HG02798 (cell line): ENCODE measurements around the gene OR6J1.
A peak's percentile ranks its signal among the peaks of the same experiment; 100 is the strongest.
"Not testable (repeated sequence)": the region's sequence is repeated elsewhere in the genome, so short reads cannot be mapped to it uniquely, and the experiment has no call there.

ENCODE experiments used
- ATAC-seq: cut with Tn5 transposase; IDR thresholded peaks from one replicate; pipeline ENCODE4 v1.9.1; 2021; ENCODE audit warnings: mild to moderate bottlenecking; ENCODE audit not compliant: unreplicated experiment, poor library complexity

Gene OR6J1

DNA sequence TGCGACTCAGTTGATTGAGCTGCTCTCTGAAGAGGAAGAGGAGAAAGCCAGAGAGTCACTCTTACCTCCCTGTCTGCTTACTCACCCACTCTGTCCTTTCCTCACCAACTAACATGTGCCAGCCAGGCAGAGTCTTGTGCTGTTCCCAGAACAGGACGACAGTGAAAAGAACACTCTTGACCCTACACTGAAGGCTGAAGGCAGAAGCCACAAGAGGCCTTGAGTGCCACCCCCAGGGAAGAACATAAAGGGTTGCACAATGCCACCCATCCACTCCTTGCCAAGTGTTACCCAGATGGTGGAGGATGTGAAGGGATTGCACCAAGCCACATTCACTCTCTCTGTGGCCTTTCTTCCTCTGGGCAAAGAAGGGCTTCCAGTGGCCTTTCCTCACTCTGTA lies 33.2 kb downstream of the OR6J1 start:
- no peak for ATAC-seq

DNA sequence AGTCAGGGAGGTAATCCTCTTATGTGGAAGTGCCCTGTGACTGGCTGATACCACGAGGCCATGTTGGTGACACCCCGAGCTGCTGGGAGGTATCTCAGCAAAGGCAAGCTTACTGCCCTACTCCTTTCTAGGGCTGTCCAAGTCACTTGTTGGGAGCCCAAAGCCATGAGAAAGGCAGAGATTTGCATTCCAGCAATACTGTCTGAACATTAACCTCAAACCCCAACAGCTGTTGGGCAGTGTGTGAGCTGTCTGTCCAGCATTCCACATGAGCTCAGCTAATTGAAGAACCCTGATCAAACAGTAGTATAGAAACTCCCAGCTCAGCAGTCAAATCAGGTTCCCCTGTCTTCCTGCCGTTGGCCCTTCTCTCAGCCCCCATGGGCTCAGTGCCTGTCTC lies 36.9 kb downstream of the OR6J1 start:
- no peak for ATAC-seq

DNA sequence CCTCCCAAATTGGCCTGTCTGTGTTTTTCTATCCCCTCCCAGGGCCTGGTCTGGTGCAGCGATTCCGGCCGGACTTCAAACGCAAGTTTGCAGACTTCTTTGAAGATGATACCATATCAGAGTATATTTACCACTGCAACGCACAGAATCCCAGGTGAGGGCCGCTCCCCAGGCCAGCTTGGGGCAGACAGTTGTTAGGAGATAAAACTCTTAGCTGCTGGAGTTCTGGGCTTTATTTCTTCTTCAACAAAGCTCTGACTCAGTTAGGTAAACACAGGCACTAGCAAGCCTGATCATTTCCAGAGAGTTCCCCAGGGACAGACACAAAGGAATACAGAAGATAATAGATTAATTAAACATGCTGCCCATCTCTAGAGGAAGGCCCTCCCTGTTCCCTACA lies 37.8 kb downstream of the OR6J1 start:
- ATAC-seq = no peak

DNA sequence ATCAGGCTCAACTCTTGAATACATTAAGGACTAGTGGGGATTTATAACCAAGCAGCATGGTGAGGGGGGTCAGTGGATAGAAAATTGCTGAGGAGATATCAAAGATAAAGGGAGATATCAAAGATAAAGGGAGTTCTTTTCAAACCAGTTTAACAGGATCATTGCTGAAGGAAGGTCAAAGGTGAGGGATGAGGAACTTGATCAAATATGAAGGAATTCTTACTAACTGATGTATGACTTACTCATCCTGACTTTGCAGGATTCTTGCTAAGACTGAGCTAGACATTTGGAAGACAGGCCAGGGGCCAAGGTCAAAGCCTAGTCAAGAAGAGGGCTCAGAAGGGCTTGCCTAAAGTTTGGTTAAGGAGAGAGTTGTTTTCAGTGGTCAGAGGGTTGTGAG lies 41.3 kb downstream of the OR6J1 start:
- ATAC-seq = no peak

DNA sequence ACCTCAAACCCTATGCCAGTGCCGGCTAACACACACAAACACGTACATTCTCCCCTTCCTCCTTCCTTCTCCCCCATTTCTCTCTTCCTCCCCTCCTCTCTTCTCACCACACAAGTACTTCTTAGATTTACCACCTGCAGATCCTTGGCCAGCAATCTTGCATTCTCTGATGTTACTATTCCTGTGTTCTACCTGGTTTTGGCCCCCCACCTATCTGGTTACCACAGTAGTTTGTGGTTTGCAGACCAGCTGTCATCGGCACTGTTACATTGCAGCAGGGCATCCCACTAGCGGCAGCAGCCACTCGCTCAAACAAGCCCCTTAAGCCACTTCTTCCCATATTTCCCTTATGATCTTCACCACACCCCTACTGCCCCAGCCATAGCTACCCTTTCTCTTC lies 42.2 kb downstream of the OR6J1 start:
- ATAC-seq = no peak

DNA sequence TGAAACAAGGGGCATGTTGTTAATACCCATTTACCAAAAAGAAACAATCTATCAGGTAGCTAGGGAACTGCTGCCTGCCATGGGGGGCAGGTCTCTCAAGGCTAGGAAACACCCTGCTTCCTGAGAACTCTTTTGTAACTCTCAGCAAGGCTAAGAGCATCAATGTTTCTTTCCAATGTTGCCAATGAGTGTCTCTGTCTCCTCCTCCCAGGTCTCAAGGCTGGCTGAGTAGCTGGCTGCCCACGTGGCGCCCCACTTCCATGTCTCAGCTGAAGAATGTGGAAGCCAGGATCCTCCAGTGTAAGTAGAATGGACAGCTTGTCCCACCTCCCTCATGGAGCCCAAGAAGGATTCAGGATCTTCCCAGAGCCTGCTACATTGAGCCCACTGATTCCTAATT lies 42.7 kb downstream of the OR6J1 start:
- ATAC-seq = no peak

DNA sequence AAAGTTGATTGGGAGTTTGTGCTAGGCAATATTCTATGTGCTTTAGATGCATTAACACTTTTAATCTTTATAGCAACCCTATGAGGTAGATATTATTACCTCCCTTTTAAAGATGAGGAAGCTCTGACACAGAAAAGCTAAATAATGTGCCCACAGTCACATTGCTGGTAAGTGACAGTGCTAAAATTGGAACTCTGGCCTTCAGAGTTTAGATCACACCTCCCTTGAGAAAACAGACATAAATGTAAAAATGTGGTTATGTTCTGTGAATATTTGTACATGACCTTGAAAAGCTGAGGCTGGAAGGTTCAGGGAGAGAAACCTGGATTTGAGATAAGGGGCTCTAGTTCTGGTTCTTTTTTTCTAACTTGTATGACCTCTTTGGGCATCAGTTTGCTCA lies 44.1 kb downstream of the OR6J1 start:
- ATAC-seq = no peak

DNA sequence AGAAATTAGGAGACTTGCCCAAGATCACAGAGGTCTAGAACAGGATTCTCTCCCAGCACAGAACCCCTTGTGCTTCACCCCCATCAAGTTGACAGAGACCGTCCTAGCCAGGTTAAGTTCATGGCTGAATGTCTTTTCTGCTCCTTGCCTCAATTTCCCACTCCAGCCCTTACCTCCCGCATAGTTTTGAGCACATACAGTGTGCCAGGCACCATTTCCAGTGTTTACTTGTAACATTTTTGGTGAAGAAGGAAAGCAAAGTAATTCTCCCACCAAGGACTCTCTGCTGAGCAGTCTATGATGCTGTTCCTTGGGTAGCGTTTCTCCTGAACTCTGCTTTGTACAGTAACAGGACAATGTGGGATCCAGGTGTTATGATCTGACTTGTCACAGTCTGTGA lies 44.8 kb downstream of the OR6J1 start:
- no peak for ATAC-seq

DNA sequence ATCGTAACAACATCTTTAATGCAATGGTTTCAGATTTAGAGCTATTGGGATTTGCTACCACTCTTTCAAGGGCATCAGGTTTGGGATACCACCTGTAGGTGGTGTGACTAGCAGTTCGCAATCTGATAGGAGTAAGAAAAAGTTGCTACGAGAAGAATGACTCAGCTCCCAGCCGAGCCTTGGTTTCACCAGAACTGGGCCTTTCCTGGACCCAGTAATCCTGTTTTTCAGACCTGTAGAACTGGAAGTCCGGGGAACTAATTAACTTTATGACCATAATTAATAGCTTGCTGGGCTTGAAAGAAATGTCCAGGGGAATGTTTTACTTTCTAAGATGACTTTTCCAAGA lies 45.3 kb downstream of the OR6J1 start:
- ATAC-seq = peak; percentile 43

DNA sequence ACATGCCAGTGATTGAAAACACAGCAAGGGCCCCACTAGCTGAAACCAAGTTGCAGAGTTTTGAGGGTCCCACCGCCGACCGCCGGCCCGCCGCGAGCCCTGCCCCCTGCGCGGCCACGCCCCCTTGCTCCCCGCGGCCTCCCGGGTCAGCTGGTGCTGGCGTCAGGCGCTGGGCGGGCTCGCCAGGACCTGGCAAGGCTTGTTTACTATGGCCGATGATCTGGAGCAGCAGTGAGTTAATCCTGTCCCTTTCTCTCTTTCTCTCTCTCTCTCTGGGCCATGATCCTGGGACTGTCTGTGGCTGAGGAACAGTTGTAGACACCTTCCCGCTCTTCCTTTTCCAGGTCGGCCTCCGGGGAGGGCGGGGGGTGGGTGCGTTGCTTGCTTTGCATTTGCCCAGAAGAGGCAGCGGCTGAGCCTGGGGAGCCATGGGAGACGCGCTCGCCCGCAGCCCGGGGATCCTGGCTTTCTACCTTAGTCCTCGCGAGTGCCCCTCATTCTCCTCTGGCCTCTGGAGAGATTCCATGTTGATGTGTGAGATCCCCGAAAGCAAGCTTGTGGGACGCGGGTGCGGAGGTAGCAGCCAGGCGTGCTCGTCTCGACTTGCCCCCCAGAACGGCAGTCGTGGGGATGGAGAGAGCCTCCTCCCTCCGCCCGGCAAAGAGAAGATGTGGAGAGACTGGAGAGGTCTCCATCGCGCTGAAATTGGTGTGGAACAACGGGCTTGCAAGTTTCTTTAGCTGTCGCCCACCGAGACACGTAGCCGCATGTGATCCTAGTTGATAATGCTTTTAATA lies 45.9 kb downstream of the OR6J1 start, which contains the start of gene ABHD4:
Gene ABHD4, plus strand, starts transcription at position 202 of the 797 bp plus-strand sequence. Its CDS starts 7 bp downstream, at position 209.
- peak; percentile 89 for ATAC-seq

DNA sequence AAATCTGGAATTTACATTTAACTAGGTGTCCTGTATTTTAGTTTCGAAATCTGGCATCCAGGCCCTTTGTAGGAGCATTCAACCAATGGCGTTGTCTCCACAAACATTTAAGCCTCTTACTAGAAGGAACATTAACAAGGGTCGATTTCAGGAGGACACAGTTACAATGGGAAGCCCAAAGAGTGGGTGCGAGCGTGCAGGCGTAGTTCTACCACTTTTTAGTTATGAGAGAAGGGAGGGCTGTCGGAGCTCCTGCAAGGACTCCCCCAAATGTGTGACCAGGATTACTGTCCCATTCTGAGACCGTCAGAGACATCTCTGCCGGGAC lies 46.4 kb downstream of the OR6J1 start:
- peak; percentile 25 for ATAC-seq

DNA sequence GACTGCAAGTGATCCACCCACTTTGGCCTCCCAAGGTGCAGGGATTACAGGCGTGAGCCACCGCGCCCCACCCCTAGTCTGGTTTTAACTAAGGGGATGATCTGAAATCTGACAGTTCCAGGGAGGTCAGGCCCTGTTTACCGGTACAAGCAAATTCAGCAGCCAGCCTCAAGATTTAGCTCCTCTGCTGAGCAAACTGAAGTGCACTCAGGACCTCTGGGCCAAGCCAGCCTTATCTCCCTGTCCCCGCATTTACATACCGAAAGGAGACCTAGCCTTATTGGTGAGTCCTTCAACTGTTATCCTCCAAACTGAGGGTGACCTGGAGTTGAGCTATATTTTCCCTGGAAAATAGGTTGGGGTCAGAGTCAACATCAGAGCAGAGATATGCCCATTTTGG lies 46.9 kb downstream of the OR6J1 start:
- no peak for ATAC-seq

DNA sequence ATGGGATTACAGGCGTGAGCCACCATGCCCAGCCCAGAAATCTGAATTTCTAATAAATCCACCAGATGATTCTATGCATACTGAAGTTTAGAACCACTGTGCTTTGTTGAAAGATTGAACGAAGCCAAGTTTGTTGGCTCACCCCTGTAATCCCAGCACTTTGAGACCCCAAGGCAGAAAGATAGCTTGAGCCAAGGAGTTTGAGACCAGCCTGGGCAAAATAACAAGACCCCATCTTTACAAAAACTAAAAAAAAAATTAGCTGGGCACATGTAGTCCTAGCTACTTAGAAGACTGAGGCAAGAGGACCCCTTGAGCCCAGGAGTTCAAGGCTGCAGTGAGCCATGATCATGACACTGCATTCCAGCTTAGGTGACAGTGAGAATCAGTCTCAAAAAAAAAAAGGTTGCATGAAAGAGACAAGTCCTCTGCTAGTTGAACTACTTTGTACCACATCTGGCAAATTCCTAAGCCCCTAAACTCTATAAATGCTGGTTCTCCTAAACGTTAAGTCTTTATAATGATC lies 47.7 kb downstream of the OR6J1 start:
- ATAC-seq = no peak

DNA sequence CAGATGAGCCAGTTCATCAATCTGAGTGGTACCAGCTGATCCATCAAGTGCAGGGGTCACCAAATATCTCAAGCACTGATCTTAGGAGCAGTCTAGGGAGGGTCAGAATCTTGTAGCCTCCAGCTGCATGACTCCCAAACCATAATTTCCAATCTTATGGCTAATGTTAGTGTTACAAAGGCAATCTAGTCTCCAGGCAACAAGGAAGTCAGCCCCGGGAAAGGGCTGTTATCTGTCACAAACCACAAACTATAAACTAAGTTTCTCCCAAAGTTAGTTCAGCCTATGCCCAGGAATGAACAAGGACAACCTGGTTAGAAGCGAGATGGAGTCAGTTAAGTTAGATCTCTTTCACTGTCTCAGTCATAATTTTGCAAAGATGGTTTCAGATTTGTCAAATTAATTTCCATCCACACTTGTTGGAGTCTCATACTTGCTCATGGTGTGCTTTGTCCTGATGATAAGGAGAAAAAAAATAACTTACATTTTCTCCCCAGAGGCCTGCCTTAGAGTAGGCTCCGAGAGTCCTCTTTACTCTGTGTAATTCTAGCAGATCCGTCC lies 49.9 kb downstream of the OR6J1 start:
- no peak for ATAC-seq

DNA sequence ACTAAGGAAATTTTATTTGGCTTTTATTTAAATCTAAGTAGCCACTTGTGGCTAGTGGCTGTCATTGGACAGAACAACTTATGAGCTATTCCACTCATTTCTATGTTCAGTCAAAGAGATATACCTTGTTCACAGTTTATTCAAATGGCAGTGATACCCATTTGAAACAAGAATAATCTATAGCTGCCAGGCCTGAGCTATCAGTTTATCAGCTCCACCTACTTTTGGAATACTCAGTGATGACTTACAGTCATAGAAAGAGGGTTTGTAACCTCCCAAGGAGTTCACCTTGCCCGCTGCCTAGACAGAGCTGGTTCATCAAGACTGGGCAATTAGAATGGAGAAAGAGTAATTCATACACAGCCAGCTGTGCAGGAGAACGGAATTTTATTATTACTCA lies 50.6 kb downstream of the OR6J1 start:
- ATAC-seq = no peak

DNA sequence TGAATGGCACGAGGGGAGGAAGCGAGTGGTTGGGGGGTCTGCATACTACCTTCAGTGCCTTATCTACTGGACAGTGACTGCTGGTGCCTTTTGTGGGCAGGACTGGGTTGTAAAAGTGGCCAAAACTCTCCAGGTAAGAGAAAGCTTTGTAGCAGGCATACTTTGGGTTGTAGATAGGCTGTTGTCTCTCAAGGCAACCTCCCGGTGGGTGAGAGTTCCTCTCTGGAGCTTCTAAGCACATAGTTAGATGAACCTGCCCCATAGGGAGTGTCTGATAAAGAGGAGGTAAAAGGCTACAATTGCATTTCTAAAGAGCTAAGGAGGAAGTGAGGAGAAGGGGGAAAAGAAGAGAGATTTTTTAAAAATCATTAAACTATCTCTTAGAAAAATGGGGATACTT lies 51.0 kb downstream of the OR6J1 start:
- ATAC-seq = no peak

DNA sequence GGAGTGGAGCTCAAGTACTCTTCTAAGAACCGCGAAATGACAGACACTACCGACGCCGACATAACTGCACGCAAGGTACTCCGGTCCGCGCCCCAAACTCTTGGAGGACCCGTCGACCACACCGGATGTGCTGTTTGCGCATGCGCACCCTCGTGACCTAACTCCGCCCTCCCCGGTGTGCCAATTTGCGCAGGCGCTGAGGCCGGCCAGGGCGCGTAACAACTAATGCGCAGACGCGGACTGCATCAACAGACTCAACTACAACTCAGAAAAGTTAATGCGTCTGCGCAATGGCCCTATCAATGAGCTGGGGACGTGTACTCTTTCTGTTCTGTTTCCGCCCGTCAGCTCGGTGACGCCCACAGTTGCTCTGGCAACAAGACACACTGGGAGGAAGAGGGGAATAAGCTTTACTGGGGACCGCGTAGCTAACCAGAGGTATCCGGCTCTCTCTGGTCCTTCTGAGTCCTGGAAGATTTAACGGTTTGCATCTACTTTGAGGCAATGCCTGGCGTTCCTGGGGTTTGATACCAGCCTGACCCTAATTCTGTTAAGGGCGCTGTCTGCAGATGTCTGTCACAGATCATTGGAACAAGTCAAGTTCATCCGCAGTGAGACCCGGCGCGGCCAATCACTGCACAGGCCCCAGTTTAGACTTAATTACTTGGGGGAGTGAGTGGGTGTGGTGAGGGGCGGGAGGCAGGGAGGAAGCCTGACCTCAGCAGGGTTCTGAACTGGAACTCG lies 54.9 kb downstream of the OR6J1 start, which contains the start of gene DAD1:
Gene DAD1, minus strand, starts transcription at position 129 of the 744 bp plus-strand sequence. Its CDS starts 67 bp downstream, at position 62.
- peak; percentile 94 for ATAC-seq

DNA sequence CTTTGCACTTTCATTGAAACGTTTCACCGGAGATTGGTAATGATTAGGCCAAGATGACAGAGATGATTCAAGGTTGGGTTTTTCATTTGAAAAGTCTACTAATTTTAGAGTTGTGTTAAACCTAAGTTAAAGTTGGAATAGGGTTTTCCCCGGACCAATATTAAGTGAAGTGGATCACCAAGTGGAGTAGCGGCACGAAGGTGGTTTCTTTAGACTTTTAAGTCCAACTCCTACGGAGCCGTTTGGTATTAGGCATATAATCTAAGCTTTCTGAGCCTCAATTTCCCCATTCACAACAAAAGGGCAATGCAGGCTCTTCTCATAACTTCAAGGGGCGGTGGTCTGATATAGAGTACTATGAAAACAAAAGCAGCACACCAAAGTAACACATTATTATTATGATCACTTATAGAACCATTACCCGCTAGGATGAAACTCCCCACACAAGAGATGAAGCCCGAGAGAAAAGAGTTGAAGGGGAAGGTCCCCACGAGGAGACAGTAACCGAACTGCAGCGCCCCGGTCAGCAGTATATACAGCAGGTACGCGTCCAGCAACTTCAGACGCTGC lies 55.5 kb downstream of the OR6J1 start:
- ATAC-seq = no peak

DNA sequence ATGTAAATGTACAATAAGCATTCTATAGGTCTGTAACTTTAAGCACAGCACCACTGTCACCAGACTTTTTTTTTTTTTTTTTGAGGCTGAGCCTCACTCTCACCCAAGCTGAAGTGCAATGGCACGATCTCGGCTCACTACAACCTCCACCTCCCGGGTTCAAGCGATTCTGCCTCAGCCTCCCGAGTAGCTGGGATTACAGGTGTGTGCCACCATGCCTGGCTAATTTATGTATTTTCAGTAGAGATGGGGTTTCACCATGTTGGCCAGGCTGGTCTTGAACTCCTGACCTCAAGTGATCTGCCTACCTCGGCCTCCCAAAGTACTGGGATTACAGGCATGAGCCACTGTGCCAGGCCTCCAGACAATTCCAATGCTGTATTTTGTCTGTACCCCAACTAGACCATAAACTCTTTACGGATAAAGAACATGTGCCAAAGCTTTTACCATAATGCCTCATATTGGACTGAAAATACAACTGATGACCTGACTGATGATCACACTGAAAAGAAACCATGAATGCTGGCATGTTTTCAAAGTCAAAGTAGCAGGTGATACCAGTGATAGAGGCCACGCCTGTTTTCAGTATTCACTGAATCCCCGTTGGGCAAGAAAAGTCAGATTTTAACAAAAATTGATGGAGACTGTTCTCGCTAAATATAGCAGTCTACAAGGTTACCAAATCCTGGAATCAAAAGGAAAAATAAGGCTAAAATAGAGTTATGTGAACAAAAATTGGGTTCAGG lies 56.3 kb downstream of the OR6J1 start:
- ATAC-seq = not testable (repeated sequence)

DNA sequence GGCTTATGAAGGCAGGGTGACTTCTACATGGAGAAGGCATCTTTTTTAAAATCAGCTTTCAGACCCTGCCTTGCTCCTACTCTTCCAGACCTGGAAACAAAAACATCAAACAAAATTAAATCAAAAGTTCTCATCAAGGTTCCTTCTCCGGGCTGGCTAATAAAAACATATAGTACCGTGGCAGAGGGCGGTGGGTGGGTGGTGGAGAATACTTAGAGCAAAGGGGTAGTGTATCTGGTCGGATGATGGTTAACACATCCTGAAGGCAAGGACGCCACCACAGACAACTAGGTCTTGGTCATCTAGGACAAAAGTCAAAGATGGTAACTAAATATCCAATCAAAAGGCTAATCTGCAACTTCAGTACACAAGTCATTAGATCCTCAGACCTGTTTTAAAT lies 56.9 kb downstream of the OR6J1 start:
- ATAC-seq = no peak
